ENCODE measurements around the gene DPYSL3. TPM values are rescaled to one million over a fixed set of nuclear protein-coding genes. Genes with fewer than 3 reads are reported as not detected.
"Not testable (repeated sequence)": the region's sequence is repeated elsewhere in the genome, so short reads cannot be mapped to it uniquely, and the experiment has no call there.

DPYSL3 gene
- 1.6 and 3.7 TPM in 2 replicates for total RNA-seq

DNA sequence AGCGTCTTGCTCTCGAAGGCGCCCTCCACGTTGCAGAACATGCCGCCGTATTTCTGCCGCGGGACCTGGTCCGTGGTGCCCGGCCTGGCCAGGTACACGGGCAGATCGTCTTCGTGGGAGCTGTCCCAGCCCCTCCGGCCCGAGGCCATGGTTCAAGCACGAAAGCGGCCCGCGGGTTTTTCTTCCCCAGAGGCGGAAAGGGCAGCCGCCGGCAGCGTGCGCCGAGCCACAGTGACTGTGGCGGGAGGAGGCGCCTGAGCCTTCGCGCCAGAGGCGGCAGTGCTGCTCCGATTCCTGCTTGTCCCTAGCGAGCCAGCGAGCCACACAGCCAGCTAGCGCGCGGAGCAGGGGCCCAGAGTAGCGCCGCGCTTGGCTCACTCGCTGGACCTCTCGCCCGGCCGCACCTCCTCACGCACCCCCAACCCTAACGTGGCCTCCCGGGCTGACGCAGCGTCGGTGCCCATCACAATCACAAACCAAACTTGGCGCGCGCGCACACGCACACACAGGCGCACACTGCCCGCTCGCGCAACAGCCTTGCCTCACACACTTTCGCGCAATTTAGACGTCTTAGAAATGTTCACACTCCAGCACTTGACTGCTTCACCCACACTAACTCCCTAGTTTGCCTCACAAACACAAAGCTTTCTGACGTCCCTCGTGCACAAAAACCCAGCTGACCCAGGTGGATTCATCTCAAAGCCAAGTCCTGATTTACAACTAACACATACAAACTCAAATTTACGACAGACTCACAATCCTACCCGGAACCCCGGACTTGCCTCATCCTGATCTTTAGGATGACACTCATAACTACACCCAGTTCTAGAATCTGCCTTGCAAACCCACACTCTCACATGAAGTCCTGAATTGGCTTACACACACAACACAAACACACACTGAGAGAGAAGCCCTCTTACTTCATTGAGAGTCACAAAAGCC is at the start of gene DPYSL3:
Gene DPYSL3 (minus strand): TSS at position 359 of the 942 bp plus-strand sequence. CDS start 210 bp downstream, at position 149.
- DNase-seq (ENCODE audit: low read depth) = peak; percentile 43
- Histone ChIP-seq H3K4me3 (ENCODE audit: low read depth, low read length) (peak within 1 kb of the TSS; percentile 63), H3K27me3 (ENCODE audit: control insufficient read depth, insufficient read depth, low read length) (no peaks in the 10 kb centered on the region), H3K36me3 (ENCODE audit: control insufficient read depth, insufficient read depth, low read length) (no peaks in the 10 kb centered on the region)
- FAIRE-seq = no peak
- peak; percentile 47 for TF ChIP-seq CTCF (IDR thresholded peaks at IDR 0.05; ENCODE audit: insufficient read depth, low read length, severe bottlenecking)

- FAIRE-seq = no peak
- peak; percentile 61 for TF ChIP-seq CTCF (IDR thresholded peaks at IDR 0.05; ENCODE audit: insufficient read depth, low read length, severe bottlenecking)
Observed at GRCh38 chr5:147558826-147559225, 49.0 kb upstream of the DPYSL3 start.

DNA sequence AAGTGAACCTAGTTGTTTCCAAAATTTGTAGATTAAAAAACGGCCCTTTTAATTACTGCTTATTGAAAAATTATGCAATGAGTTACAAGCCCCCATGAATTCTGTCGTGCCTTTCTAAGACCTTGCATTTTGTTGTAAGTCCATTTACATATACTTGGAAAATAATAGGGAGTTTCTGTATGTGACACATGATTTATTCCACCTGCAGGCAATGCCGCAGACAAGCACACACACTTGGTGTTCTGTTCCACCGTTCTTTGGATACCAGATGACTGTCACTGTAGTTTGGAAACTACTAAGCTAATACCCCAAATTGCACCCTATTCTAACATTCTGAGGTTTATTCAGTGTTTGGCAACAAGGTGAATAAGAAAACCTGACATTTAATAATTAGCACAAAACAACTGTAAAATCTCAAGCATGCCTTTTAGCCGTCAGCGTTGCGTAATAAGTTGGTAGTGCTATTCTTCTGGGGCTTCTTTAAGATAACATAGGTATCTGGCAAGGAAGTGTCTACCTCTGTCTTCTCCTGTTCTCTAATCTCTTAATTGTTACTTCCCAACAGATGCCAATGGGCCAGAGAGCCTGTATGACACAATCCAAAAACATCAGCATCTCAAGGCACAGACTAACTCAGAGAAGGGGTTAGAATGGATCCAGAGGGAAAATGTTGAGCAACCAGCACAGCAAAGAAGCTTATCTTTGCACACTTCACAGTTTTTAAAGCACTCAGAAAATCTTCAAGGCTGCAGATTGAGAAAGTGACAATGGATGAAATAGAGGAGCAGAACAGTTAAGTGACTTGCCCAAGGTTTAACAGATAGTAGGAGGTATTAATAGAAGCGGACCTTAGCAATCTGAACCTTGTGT is 48.2 kb upstream of the DPYSL3 start:
- Histone ChIP-seq H3K27me3 (ENCODE audit: control insufficient read depth, insufficient read depth, low read length) (no peaks in the 10 kb centered on the region), H3K4me3 (ENCODE audit: low read depth, low read length) (no peak overlapping the region), H3K36me3 (ENCODE audit: control insufficient read depth, insufficient read depth, low read length) (no peaks in the 10 kb centered on the region)
- TF ChIP-seq CTCF (IDR thresholded peaks at IDR 0.05; ENCODE audit: insufficient read depth, low read length, severe bottlenecking) = no peak
- DNase-seq (ENCODE audit: low read depth) (no peak), FAIRE-seq (no peak)

More at GRCh38 chr5:147558826-147559225, 49.0 kb upstream of the DPYSL3 start:
- Histone ChIP-seq H3K27me3 (ENCODE audit: control insufficient read depth, insufficient read depth, low read length) (no peaks in the 10 kb centered on the region), H3K36me3 (ENCODE audit: control insufficient read depth, insufficient read depth, low read length) (no peaks in the 10 kb centered on the region), H3K4me3 (ENCODE audit: low read depth, low read length) (no peak overlapping the region)
- DNase-seq (ENCODE audit: low read depth) = peak; percentile 57

- H3K27me3 ChIP-seq (ENCODE audit: control insufficient read depth, insufficient read depth, low read length) = no peaks in the 10 kb centered on the region
- DNase-seq (ENCODE audit: low read depth) = no peak
- TF ChIP-seq CTCF (IDR thresholded peaks at IDR 0.05; ENCODE audit: insufficient read depth, low read length, severe bottlenecking) = no peak
- FAIRE-seq = no peak
- H3K4me3 ChIP-seq (ENCODE audit: low read depth, low read length) = no peak overlapping the region
- H3K36me3 ChIP-seq (ENCODE audit: control insufficient read depth, insufficient read depth, low read length) = no peaks in the 10 kb centered on the region
Observed at GRCh38 chr5:147555176-147555575, 45.3 kb upstream of the DPYSL3 start.

DNA sequence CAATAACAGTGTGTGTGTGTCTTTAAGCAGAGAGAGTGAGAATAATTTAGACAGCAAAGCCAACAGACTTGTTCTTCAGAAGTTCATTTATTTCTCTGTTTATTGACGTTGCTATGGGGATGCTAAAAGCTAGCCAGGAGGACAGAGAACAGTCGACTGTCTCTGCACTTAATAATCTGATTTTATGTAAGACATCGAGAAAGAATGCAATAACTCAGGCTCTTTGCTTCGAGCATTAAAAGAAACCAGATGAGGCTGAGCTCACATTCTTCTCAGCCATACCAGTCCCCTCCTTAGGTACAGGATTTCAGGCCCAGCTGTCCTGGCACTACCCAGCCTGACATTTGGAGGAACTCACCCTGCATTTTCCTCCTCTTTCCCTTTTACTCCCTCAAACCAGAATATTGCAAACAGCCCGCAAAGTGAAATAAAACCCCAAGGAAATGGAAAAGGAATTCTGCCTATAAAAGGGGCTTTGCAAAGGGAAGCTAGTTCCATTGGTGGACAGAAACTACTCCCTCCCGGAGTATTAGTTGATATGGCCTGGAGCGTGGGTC is 44.5 kb upstream of the DPYSL3 start:
- no peak for TF ChIP-seq CTCF (IDR thresholded peaks at IDR 0.05; ENCODE audit: insufficient read depth, low read length, severe bottlenecking)
- FAIRE-seq (no peak), DNase-seq (ENCODE audit: low read depth) (peak; percentile 33)
- Histone ChIP-seq H3K27me3 (ENCODE audit: control insufficient read depth, insufficient read depth, low read length) (no peaks in the 10 kb centered on the region), H3K4me3 (ENCODE audit: low read depth, low read length) (no peak overlapping the region), H3K36me3 (ENCODE audit: control insufficient read depth, insufficient read depth, low read length) (no peaks in the 10 kb centered on the region)

DNA sequence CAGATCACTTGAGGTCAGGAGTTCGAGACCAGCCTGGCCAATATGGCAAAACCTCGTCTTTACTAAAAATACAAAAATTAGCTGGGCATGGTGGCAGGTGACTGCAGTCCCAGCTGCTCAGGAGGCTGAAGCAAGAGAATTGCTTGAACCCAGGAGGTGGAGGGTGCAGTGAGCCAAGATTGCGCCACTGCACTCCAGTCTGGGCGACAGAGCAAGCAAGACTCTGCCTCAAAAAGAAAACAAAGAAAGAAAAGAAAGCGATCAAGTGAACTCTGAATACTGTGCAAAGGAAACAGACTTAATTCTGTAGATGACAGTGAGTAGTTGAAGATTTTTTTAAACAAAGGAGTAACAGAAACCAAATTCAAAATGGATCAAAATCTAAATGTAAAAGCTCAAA is 43.9 kb upstream of the DPYSL3 start:
- DNase-seq (ENCODE audit: low read depth); FAIRE-seq; H3K27me3 ChIP-seq (ENCODE audit: control insufficient read depth, insufficient read depth, low read length); H3K36me3 ChIP-seq (ENCODE audit: control insufficient read depth, insufficient read depth, low read length); H3K4me3 ChIP-seq (ENCODE audit: low read depth, low read length): not testable (repeated sequence)

Data from bronchial epithelial cell (primary cell).